ENCODE measurements around the gene ATP5F1D.
A peak's percentile ranks its signal among the peaks of the same experiment; 100 is the strongest.

DNA sequence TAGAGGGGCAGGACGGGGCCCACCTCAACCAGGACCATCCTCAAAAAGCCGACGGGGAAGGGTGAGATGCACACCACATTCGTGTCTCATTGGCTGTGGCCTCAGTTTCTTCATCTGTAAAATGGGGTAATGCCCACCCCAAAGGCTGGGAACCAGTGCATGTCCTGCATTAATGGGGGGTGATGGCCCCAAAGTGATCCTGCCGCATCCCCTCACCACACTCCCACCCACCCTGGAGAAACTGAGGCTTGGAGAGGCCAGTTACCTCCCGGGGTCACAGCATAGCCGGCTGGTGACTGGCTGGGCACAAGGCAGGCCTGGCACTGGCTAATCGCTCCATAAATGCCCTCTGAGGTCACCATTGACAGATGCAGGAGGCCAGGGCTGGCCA, 6.2 kb downstream of the ATP5F1D start:
- TF ChIP-seq CTCF (IDR thresholded peaks at IDR 0.05) (no peak), POLR2A (IDR thresholded peaks at IDR 0.05) (peak in 1 of 2 donors; percentile 26)
